ENCODE results near the gene DPP6.

Gene DPP6

DNA sequence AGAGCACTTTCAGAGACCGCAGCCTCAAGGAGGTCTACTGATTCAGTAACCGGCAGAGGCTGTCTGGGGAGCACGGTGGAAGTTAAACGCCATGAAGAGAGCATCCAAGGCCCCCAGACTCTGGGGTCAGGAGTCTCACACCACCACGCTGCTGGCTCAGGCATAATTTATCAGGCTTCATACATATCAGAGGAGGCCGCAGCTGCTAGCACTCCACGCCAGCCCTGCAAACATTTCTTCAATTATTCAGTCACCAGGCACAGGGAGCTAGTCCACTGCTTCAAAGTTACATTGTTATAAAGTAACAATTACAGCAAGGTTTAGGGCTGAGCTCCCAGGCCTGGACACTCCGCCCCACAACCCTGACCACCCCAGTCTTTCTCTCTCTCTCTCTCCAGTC lies 852.9 kb downstream of the DPP6 start:
- no peak for DNase-seq

DNA sequence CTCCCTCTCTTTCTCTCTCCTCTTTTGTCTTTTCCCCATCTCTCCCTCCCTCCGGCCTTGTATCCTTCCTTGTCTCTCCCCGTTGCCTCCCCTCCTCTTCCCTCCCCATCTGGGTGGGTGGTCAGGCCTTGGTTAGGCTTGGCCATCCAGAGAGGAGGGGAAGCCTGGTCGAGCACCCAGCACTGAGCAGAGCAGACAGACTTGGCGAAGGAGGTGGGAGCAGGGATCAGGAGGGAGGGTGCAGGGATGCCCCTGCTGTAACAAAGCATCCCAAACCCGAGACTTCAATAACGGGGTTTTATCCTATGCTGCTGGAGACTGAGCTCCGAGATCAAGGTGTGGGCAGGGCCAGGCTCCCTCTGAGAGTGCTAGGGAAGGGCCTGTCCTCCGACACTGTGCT lies 853.4 kb downstream of the DPP6 start:
- DNase-seq: no peak

DNA sequence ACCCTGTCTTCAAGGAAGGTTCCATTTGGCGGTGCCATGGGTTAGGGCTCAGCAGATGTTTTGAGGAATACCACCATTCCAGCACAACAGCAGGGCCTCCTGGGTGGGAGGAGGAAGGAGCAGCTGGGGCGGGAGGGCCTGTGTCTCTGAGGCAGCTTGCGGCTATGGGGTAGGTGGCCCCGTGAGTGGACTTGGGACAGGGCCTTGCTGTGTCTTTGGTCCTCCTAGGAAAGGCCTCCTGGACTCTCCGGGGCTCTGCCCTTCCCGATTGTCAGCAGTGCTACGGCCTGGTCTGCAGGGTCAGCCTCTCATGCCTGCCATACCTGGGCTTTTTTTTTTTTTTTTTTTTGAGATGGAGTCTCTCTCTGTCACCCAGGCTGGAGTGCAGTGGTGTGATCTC lies 854.0 kb downstream of the DPP6 start:
- no peak for DNase-seq

DNA sequence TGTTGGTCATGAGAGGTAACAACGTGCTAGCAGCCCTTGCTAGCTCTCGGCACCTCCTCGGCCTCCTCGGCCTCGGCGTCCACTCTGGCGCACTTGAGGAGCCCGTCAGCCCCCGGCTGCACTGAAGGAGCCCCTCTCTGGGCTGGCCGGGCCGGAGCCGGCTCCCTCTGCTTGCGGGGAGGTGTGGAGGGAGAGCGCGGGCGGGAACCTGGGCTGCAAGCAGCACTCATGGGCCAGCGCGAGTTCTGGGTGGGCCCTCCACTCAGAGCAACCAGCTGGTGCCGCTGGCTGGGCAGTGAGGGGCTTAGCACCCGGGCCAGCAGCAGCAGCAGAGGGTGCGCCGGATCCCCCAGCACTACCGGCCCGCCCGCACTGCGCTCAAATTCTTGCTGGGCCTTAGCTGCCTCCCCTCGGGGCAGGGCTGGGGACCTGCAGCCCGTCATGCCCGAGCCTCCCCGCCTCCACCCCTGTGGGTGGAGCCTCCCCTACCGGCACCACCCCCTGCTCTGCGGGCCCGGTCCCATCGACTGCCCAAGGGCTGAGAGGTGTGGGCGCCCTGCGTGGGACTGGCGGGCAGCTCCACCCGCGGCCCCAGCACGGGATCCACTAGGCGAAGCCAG lies 854.6 kb downstream of the DPP6 start:
- no peak for DNase-seq

DNA sequence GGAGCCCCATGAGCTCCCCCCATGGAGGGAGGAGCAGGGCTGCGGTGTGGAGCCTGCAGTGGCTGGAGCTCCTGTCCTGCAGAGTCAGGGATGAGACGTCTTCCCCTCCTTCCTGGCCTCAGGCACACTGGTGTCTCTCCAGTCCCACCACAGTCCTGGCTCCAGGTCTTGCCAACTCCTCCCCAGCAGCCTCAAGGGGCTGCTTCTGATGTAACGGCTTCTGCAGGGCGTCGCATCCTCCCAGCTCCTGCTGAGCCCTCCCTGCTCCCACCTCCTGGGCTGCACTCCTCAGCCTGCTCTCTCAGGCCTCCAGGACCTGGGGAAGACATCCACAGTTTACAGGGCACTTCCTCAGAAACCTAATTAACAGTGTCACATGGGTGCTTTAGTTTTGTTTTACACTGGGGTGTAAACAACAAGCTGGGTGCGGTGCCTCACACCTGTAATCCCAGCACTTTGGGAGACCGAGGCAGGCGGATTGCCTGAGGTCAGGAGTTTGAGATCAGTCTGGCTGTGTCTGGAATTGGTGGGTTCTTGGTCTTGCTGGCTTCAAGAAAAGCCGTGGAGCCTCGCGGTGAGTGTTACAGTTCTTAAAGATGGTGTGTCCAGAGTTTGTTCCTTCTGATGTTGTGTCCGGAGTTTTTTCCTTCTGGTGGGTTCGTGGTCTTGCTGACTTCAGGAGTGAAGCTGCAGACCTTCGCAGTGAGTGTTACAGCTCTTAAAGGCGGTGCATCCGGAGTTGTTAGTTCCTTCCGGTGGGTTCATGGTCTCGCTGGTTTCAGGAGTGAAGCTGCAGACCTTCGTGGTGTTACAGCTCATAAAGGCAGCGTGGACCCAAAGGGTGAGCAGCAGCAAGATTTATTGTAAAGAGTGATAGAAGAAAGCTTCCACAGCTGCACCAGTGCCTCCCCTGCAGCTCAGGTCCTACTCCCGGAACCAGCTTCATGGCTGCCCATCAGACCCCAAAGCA lies 855.7 kb downstream of the DPP6 start:
- DNase-seq: no peak

DNA sequence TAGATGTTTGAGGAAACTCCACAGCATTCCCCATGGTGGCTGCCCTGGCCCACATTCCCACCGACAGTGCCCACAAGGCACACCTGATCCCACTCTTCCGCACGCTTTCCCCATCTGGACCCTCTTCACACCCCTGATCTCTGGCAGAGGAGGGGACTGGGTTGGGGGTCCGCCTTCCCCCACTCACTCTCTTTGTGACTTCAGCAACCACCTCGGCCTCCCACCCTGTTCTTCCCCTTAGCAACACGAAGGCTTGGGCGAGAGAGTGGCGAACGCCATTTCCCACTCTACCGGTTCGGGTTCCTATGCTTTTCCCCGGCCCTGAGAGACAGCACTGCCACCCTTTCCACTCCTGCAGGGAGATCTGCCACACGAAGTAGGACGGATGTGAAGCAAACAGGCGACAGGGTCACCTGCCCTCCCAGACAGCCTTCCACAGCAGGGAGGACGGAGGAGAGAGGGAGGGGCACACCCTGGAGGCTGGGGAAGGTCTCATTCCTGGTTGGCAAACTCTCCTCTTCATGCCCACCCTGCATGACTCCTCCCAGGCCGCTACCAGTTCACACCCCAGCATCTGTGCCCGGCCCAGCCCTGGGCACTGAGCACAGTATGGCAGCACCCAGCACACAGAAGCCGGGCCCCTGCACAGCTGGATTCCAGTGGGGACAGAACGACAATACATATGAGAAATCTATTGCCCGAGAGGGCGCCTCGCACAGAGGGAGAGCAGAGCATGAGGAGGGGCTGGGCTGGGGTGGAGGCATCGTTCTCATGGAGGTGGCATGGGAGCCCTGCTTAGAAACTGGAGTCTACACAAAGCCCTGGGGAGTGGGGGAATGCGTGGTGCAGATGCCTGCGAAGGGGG lies 857.3 kb downstream of the DPP6 start:
- no peak for DNase-seq

DNA sequence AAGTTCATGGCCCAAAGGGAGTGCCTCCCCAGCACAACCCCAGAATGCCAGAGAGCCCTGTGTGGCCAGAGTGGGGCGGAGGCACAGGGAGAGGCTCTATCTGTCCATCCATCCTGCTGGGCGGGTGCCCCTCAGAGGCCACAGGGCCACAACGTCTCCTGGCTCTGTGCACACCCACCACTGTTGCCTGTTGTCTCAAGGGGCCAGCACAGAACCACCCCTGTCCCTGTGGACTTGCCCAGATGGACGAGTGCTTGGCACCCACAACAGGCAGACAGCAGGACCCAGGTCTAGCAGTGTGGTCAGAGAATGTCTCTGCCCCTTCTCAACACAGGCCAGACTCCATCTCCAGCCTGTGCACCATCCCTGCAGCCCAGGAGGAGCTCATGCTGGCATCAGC lies 857.9 kb downstream of the DPP6 start:
- peak; percentile 43 for DNase-seq

DNA sequence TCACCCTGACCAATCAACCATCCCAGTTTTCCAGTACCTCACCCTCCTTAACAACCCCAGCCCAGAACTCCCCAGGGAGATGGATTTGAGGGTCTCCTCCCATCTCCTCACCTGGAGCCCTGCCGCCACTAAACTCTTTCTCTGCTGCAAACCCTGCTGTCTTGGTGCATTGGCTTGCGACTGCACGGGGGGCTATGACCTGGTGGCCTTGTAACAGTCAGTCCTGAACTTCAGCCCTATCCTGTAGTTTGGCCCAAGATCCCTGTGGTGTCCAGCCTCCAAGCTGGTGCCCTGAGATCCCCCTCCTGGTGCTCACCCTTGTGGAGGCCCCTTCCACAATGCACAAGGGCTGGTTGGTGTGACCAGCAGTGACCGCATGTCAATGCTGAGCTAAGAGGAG lies 858.8 kb downstream of the DPP6 start:
- DNase-seq: no peak

DNA sequence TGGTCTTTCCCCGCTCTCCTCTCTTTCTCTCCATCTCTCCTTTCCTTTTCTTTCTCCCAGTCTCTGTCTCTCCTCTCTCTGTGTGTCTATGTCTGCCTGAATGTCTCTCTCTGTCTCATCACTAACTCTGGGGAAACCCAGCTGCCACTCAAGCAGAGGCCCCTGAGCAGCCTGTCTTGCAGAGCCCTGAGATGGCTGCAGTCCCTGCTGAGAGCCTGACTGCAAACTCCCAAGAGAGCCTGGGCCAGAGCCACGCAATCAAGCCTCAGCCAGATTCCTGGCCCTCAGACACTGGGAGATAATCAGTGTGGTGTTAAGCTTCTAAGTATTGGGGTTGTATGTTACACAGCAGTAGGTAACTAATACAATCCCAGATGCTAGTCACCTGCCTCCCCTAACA lies 859.2 kb downstream of the DPP6 start:
- DNase-seq: no peak

DNA sequence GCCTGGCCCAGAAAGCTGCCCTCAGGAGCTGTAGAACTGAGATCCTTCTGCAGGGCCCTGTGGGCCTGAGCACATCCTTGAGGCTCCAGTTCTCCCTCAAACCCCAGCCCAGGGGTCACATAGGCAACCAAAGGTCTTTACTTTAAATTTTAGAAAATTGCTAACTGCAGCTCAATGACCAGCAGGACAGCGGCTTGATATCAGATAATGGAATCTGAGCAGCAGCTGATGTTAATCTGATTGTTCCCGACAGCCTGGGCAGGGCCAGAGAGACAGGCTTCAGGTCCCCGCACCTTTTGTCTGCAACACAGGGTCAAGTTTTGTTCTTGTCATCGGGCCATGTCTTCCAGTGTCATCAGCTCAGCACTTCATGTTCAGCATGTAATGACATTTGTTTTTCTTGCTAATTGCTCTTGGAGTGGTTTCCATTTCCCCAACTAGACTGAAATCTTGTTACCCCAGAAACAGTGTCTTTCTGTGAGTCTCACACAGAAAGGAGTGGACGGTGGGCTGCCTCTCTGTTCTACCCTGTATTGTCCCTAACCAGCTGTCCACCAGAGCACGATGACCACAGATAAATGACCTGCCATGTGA lies 859.8 kb downstream of the DPP6 start:
- no peak for DNase-seq

DNA sequence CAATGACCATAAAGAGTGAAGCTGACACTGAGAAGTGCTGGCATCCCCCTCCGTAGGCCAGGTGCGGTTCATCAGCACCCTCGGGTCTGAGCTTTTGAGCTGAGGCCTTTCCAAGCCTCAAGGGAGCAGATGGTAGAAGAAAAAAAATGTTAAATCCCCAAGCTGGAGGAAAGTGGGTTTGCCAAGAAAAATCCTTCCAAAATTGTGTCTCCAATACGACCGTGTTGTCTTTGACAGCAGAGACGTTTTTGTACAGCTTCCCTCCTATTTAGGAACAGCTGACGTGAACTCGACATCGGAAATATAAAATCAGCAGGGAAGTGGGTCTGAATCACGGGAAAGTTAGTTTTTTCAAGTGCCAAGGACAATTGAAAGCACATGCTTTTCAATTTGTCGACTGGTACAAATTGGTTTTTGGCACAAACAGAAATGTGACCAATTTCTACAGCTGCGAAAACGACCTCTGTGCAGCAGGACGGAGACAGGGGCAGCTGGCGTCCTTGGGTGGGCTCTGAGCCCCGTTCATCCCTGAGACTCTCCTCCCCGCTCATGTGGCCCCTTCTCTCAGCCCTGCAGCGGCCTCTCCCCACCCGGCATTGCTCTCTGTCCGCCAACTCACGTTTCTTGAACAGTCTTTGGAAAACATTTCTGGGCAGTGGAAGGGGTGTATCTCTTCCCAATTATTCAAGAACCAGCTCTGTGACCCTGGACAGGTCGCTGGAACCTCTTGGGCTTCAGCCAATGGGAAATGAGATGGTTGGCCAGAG lies 860.9 kb downstream of the DPP6 start:
- DNase-seq: no peak

DNA sequence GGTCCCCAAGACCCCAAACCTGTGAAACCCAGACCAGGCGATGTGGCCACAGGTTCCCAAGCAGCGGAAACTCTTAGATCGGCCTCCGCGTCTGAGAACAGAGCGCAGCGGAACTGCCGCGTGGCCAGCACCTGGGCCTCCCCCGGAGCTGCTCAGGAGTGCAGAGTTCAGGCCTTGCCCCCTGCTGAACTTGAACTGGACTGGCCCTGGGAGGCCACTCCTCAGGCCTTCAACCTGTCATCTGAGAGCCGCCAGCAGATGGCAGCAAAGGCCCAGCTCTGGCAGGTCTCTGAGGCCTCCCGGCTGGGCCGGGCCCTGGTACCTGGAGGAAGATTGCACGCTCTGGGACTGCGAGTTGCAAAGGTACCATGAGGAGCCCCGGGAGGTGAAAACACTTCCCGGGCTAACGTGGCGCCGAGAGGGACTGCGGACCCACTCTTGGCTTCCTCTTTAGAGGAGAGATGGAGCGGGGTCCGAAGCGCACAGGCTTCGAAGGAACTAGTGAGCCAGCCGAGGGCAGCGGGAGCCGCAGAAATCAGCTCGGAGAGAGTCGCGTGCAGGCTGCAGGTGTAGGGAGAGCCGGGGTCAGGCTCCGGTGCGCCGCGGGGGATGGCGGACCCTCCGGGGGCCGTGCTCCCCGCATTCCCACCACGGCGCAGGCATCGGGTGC lies 861.6 kb downstream of the DPP6 start:
- DNase-seq: peak; percentile 71

DNA sequence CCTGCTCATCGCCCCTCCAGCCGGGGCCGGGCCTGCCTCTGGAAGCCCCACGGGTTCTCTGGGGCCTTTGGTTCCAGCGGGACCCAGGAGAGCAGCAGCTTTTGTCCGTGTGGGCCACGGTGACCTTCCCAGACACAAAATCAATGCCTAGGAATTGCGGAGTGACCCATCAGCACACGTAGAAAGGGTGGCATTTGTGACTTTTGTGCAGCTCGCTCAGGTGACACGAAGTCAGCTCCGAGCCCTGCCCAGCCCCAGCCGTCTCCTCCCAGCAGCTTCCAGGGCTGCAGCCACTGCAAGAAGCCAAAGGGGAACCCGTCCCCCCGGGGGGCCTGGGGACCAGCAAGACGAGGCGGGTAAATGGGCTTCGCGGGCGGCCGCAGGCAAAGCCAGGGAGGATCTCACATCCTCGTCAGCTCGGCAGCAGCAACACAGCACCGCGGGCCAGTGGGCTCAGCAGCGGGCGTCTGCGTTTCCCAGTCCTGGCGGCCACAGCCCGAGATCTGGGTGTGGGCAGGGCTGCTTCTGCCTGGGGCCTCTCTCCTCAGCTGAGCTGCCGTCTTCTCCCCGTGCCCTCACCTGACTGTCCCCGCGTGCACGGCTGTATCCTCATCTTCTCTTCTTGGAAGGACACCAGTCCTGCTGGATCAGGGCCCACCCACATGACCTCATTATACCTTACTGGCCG lies 862.3 kb downstream of the DPP6 start:
- DNase-seq: no peak

DNA sequence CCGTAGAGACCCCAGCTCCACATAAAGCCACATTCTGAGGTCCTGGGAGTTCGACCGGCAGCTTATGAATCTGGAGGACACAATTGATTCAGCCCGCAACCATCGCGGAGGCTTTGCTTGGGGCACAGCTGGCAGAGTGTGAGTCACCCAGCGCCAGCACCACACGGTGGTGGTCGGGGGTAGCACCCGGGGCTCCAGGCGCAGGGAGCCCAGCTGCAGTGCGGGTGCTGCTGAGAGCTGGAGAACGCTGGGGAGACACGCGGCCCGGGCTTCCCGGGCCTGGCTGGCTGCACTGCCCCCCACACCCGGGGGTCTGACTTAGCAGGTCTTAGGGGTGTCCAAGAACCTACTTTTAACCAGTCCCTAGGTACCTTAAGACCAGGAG lies 862.8 kb downstream of the DPP6 start:
- no peak for DNase-seq

DNA sequence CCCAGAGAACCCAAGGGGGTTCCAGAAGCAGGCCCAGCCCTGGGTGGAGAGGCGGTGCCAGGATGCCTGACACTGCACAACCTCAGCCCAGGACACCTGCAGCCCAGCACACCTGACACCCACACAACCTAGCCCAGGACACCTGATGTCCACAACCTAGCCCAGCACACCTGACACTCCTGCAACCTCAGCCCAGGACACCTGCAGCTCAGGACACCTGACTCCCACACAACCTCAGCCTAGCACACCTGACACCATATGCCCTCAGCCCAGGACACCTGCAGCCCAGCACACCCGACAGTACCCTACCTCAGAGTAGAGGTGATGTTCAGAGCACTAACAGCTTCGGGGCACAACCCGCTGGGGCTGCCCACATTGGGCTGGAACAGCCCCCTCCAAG lies 863.4 kb downstream of the DPP6 start:
- DNase-seq: no peak

DNA sequence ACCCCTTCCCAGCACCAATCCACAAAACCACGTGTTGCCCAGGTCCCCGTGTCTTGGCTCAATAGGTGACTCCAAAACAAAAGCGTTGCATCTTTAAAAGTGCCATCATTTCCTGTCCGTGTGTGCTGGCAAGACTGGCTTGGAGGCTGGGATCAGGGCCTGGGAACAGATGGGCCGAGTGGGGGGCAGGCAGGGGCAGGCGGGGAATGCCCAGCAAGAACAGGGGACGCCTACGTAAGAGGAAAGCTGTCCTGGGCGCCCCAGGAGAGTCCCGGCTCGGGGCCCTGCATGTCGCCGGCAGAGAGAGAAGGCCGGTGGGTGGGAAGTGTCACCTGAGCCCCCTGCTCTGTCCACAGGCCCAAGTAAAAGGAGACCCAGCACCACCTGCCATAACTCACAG lies 864.2 kb downstream of the DPP6 start:
- no peak for DNase-seq

DNA sequence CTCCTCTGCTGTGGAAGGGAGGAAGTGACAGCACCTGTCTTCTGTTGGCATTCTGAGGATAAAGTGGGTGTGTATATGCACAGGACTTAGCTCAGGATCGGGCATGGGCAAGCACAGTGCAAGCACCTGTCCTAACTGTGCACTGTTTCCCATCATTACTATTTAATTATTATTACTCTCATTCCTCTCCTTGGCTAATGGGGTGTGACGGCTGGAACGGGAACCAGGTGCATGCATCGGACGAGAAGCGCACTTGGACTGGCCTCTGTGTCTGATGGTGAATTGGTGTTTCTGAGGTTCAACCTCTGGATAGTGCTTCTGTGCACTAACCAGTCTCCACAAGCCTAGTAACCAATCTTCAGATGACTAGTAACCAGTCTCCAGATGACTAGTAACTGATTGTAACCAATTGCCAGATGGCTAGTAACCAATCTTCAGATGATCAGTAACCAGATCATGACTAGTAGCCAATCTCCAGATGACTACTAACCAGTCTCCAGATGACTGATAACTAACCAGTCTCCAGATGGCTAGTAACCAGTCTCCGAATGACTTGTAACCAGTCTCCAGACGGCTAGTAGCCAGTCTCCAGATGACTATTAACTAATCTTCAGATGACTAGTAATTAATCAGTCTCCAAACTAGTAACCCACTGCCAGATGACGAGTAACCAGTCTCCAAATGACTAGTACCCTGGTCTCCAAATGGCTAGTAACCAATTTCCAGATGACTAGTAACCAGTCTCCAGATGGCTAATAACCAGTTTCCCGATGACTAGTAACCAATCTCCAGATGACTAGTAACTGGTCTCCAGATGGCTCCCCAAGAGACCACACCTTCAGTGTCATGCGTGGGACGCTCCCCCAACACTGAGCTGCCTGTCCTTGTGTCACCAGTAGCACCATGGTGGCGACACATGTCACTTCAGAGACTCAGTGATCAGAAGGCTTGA lies 864.9 kb downstream of the DPP6 start:
- DNase-seq: no peak

DNA sequence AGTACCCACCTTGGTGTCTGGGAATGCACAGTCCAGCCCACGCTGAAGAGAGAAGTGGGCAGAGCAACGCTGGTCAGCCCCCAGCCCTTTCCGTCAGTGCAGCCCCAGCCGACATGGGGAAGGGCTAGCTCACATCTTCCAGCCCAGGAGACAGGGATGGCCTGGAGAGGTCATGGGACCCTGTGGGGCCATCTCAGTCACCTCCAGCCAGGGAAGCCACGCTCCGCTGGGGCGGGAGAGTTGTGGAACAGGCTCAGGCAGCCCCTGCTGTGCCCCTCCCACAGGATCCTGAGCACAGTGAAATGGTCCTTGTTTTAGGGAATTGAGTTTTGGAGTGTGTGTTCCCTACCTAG lies 865.6 kb downstream of the DPP6 start:
- no peak for DNase-seq

DNA sequence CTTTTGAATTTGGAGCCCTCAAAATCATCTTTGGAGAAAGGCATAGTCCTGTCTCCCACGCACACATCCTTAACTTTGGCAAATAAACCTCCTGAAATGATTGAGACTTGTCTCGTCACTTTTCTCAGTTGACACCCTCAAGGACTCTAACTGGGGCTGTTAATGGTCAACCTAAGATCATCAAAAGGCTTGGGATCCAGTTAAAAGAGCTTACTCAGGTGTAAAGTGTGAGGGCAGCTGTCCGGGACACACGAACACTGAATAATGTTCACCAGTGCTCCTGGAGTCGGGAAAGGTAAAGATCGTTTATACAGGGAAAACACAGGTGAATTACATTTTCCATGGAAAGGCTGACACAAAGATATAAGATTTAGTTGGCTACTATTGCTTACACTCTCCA lies 866.1 kb downstream of the DPP6 start:
- DNase-seq: no peak

DNA sequence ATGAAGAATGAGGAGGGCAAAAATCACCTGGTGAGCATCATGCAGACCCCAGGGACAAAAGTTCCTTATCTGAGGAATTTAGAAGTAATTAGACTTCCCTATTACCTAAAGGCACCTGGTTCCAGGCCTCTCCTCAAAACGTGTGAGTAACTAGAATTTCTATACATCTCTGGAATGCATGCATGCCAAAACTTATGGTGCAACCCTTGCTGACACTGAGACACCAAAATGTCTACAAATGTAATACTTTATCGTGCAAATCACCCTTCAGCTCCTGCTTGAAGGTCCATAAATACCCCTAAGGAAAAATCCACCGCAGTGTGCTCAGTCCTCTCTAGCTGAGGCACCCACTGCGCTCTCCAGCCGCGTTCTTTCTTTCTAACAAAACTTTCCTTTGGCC lies 866.5 kb downstream of the DPP6 start:
- DNase-seq: no peak
